Fibroblast of lung (primary cell): ENCODE data around the gene TEKT3. TPM values are rescaled to one million over a fixed set of nuclear protein-coding genes. Genes with fewer than 3 reads are reported as not detected.

Experiments used
- DNase-seq, 2 donors: peaks; one replicate each; pipeline versions ENCODE4 v3.0.0 to v3.0.0-alpha.2; 2010; ENCODE audit warnings: low read depth in 2 of 2
- H2AFZ ChIP-seq: 2 replicates; pipeline ENCODE4 v1.5.1; 2012; ENCODE audit warnings: low read length, control low read depth, inconsistent platforms
- H3K27ac ChIP-seq: 2 replicates; pipeline ENCODE4 v1.5.1; 2011; ENCODE audit warnings: low read length, control low read depth; ENCODE audit not compliant: insufficient read depth
- H3K27me3 ChIP-seq: 2 replicates; pipeline ENCODE4 v1.5.1; 2011; ENCODE audit warnings: mild to moderate bottlenecking, low read length; ENCODE audit not compliant: control insufficient read depth, insufficient read depth
- H3K36me3 ChIP-seq: 2 replicates; pipeline ENCODE4 v1.5.1; 2011; ENCODE audit warnings: low read length; ENCODE audit not compliant: control insufficient read depth, insufficient read depth
- H3K4me1 ChIP-seq: 2 replicates; pipeline ENCODE4 v1.5.1; 2011; ENCODE audit warnings: low read length; ENCODE audit not compliant: control insufficient read depth, insufficient read depth; ENCODE audit errors: extremely low read depth
- H3K4me2 ChIP-seq: 2 replicates; pipeline ENCODE4 v1.5.1; 2011; ENCODE audit warnings: low read length, control low read depth; ENCODE audit not compliant: insufficient read depth; ENCODE audit errors: extremely low read depth
- H3K4me3 ChIP-seq, 4 experiments: fragments of 200-600 bp in 1 of 4; sonication (generic) in 1 of 4; replicated peaks in 1 of 4; 2 replicates each; pipeline ENCODE4 v1.5.1; 2011 to 2016; ENCODE audit warnings: low read length in 4 of 4, low read depth in 3 of 4, mild to moderate bottlenecking in 3 of 4, control low read depth in 2 of 4, inconsistent platforms in 1 of 4, mixed read lengths in 1 of 4; ENCODE audit not compliant: insufficient read depth in 1 of 4; ENCODE audit errors: control extremely low read depth in 1 of 4
- H3K79me2 ChIP-seq: 2 replicates; pipeline ENCODE4 v1.5.1; 2012; ENCODE audit warnings: mild to moderate bottlenecking, low read length, inconsistent platforms; ENCODE audit not compliant: control insufficient read depth, insufficient read depth
- H3K9ac ChIP-seq: 2 replicates; pipeline ENCODE4 v1.5.1; 2011; ENCODE audit warnings: mild to moderate bottlenecking, low read length, control low read depth; ENCODE audit not compliant: insufficient read depth
- H3K9me3 ChIP-seq: 2 replicates; pipeline ENCODE4 v1.5.1; 2012; ENCODE audit warnings: low read depth, low read length; ENCODE audit not compliant: control insufficient read depth, insufficient read depth
- H4K20me1 ChIP-seq: 2 replicates; pipeline ENCODE4 v1.5.1; 2011; ENCODE audit warnings: low read length; ENCODE audit not compliant: control insufficient read depth, insufficient read depth; ENCODE audit errors: extremely low read depth
- CTCF ChIP-seq, 2 donors: IDR thresholded peaks in 1 of 2; conservative IDR thresholded peaks in 1 of 2; 1 replicate in 1 of 2; 2 replicates in 1 of 2; pipeline ENCODE4 v1.5.1; 2011 to 2012; ENCODE audit warnings: low read length in 2 of 2, control low read depth in 1 of 2, inconsistent platforms in 1 of 2, low read depth in 1 of 2, mild to moderate bottlenecking in 1 of 2
- EZH2 ChIP-seq: IDR thresholded peaks from 2 replicates; pipeline ENCODE4 v1.5.1; 2012; ENCODE audit warnings: low read length, control low read depth, mild to moderate bottlenecking; ENCODE audit errors: missing control alignments
- polyA plus RNA-seq, 2 donors: library from polyadenylated mRNA; depleted of rRNA in 1 of 2; stranded (reverse) in 1 of 2; unstranded in 1 of 2; fragments of >200 nt; gene quantifications; 2 replicates each; pipeline ENCODE4 v1.2.1, GENCODE V29; 2011 to 2012; ENCODE audit warnings: missing spikeins in 1 of 2
- total RNA-seq: library from RNA; depleted of rRNA; stranded (reverse); fragments of >200 nt; gene quantifications from 2 replicates; pipeline ENCODE4 v1.2.1, GENCODE V29; 2014

The TEKT3 gene
- total and polyA plus RNA-seq, 2 donors (not counting 1 experiment from before 2014, with no cell fraction given), result 0.33 to 0.52 TPM

DNA sequence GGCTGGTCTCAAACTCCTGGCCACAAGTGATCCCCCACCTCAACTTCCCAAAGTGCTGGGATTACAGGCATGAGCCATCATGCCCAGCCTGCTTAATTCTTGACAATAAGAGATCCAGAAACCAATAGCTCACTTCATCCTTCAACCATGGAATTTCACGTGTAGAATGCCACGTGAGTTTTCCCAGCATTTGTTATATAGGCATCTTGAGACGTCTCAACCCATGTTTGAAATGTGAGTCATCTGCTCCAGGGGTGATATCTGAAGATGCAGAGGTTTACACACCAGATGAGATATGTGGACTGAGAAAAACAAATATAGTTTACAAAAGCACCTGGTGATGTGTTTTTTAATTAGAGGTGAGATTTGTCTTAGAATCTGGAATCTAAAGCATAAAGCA, 7.1 kb downstream of the TEKT3 start:
- H3K9me3 ChIP-seq, result no peaks in the 10 kb centered on the region
- DNase-seq, result no peak
- no peak for TF ChIP-seq EZH2
- no peak for TF ChIP-seq CTCF (conservative IDR thresholded peaks at IDR 0.05 in 1 of 2, IDR thresholded peaks at IDR 0.05 in 1 of 2; ENCODE audit: low read depth in 1 of 2, low read length in 2 of 2)

GRCh38 chr17:15332338-15332737, 9.1 kb downstream of the TEKT3 start:
- no peak overlapping the region for H3K27ac ChIP-seq
- H3K36me3 ChIP-seq, result no peaks in the 10 kb centered on the region
- H3K27me3 ChIP-seq, result no peaks in the 10 kb centered on the region
- TF ChIP-seq EZH2 (no peak), CTCF (conservative IDR thresholded peaks at IDR 0.05 in 1 of 2, IDR thresholded peaks at IDR 0.05 in 1 of 2; ENCODE audit: low read depth in 1 of 2, low read length in 2 of 2) (no peak)
- H3K79me2 ChIP-seq, result no peaks in the 10 kb centered on the region
- no peaks in the 10 kb centered on the region for H3K4me1 ChIP-seq
- no peaks in the 10 kb centered on the region for H4K20me1 ChIP-seq
- no peak overlapping the region for H3K4me3 ChIP-seq
- no peak overlapping the region for H2AFZ ChIP-seq
- no peak for DNase-seq
- H3K9me3 ChIP-seq, result no peaks in the 10 kb centered on the region
- no peak overlapping the region for H3K9ac ChIP-seq
- no peak overlapping the region for H3K4me2 ChIP-seq

More for the DNA sequence above, 7.1 kb downstream of the TEKT3 start:
- H3K9ac ChIP-seq, result no peak overlapping the region
- no peaks in the 10 kb centered on the region for H3K79me2 ChIP-seq
- no peak overlapping the region for H3K4me2 ChIP-seq
- H3K36me3 ChIP-seq, result no peaks in the 10 kb centered on the region
- H2AFZ ChIP-seq, result no peak overlapping the region
- no peak overlapping the region for H3K4me3 ChIP-seq
- H4K20me1 ChIP-seq, result no peaks in the 10 kb centered on the region
- no peak overlapping the region for H3K27ac ChIP-seq
- H3K27me3 ChIP-seq, result no peaks in the 10 kb centered on the region
- no peaks in the 10 kb centered on the region for H3K4me1 ChIP-seq

GRCh38 chr17:15323131-15323530, 18.3 kb downstream of the TEKT3 start:
- Histone ChIP-seq H3K27me3 (no peaks in the 10 kb centered on the region), H3K4me3 (no peak overlapping the region), H3K4me1 (no peaks in the 10 kb centered on the region), H3K27ac (no peak overlapping the region), H4K20me1 (no peaks in the 10 kb centered on the region), H3K4me2 (no peak overlapping the region), H2AFZ (no peak overlapping the region), H3K9me3 (no peaks in the 10 kb centered on the region), H3K36me3 (no peaks in the 10 kb centered on the region), H3K79me2 (no peaks in the 10 kb centered on the region), H3K9ac (no peak overlapping the region)
- no peak for DNase-seq
- TF ChIP-seq EZH2 (no peak), CTCF (conservative IDR thresholded peaks at IDR 0.05 in 1 of 2, IDR thresholded peaks at IDR 0.05 in 1 of 2; ENCODE audit: low read depth in 1 of 2, low read length in 2 of 2) (no peak)
